ENCODE results near the gene APEX1. TPM values are rescaled to one million over a fixed set of nuclear protein-coding genes. Genes with fewer than 3 reads are reported as not detected.

Gene APEX1
- total RNA-seq, 4 donors from 2014 or later, result 108 to 172 (median 137) TPM

- TF ChIP-seq, protein P1, sequence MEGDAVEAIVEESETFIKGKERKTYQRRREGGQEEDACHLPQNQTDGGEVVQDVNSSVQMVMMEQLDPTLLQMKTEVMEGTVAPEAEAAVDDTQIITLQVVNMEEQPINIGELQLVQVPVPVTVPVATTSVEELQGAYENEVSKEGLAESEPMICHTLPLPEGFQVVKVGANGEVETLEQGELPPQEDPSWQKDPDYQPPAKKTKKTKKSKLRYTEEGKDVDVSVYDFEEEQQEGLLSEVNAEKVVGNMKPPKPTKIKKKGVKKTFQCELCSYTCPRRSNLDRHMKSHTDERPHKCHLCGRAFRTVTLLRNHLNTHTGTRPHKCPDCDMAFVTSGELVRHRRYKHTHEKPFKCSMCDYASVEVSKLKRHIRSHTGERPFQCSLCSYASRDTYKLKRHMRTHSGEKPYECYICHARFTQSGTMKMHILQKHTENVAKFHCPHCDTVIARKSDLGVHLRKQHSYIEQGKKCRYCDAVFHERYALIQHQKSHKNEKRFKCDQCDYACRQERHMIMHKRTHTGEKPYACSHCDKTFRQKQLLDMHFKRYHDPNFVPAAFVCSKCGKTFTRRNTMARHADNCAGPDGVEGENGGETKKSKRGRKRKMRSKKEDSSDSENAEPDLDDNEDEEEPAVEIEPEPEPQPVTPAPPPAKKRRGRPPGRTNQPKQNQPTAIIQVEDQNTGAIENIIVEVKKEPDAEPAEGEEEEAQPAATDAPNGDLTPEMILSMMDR (IDR thresholded peaks at IDR 0.05; ENCODE audit: low read depth), result no peak
Measured at GRCh38 chr14:20486684-20487395, 31.8 kb downstream of the APEX1 start.

GRCh38 chr14:20487396-20487725 is 32.3 kb downstream of the APEX1 start:
- TF ChIP-seq, protein P1 (IDR thresholded peaks at IDR 0.05; ENCODE audit: low read depth), result no peak

- TF ChIP-seq, protein P1 (IDR thresholded peaks at IDR 0.05; ENCODE audit: low read depth), result no peak
Measured at GRCh38 chr14:20489093-20489994, 34.3 kb downstream of the APEX1 start.

DNA sequence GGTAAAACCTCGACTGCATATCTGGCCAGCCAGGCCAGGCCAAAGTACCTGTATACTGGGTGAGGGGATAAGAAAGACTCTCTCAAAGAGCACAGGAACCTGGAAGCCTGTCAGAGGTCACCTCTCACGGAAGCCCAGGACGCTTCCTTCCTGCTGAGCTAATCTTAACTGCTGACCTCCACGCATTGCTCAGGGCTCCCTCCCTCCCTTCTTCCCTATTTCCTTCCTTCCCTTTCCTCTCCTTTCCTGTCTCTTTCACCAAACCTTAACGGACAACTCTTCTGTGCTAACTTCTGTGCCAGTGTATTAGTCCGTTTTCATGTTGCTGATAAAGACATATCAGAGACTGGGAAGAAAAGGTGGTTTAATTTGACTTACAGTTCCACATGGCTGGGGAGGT is 35.5 kb downstream of the APEX1 start:
- TF ChIP-seq, protein P1 (IDR thresholded peaks at IDR 0.05; ENCODE audit: low read depth), result no peak

DNA sequence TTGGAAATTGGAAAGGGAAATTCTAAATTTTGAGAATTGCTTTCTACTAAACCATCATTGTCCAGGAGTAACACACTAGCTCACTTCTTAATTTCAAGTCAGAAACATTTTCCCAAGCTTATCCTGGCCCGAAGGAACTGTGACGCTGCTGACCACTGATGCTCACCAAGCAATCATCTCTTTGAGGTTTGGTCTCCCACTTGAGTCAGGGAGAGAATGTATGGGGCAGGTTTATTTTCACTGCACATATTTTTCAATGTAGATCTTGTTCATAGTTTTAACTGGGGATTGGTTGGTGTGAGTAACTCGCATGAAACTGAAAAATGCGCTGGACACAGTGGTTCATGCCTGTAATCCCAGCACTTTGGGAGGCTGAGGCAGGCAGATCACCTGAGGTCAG is 37.5 kb downstream of the APEX1 start:
- TF ChIP-seq, protein P1 (IDR thresholded peaks at IDR 0.05; ENCODE audit: low read depth), result no peak

GRCh38 chr14:20493634-20494033 is 38.6 kb downstream of the APEX1 start:
- TF ChIP-seq, protein P1 (IDR thresholded peaks at IDR 0.05; ENCODE audit: low read depth), result no peak
